Activated naive CD4-positive, alpha-beta T cell treated with anti-CD3 and anti-CD28 coated beads, Interleukin-2, amount 10 ng/mL, durations not matched to agents 7 days and 5 days (primary cell): ENCODE data around the gene GABRR3.

Source experiments
- CTCF ChIA-PET: fragments of 350-600 bp; sonication (Branson Sonifier 250); formaldehyde crosslinking; loops from one replicate; lab custom pipeline; 2021; ENCODE audit warnings: antibody characterized with exemption; lab: Charles Lee
- DNase-seq: peaks from one replicate; pipeline ENCODE4 v3.0.0-alpha.2; 2020
- H3K27ac Mint-ChIP-seq: one replicate; pipeline ENCODE4 v1.8.0; 2021; ENCODE audit warnings: mild to moderate bottlenecking, moderate library complexity, mixed read lengths
- H3K27me3 Mint-ChIP-seq: one replicate; pipeline ENCODE4 v1.8.0; 2021; ENCODE audit warnings: mild to moderate bottlenecking, mixed read lengths
- H3K36me3 Mint-ChIP-seq: one replicate; pipeline ENCODE4 v1.8.0; 2021; ENCODE audit warnings: mixed read lengths
- H3K4me1 Mint-ChIP-seq: one replicate; pipeline ENCODE4 v1.8.0; 2021; ENCODE audit warnings: mixed read lengths
- H3K4me3 Mint-ChIP-seq: one replicate; pipeline ENCODE4 v1.8.0; 2021; ENCODE audit warnings: mild to moderate bottlenecking, moderate library complexity, mixed read lengths
- H3K9me3 Mint-ChIP-seq: one replicate; pipeline ENCODE4 v1.8.0; 2021; ENCODE audit warnings: mixed read lengths

The GABRR3 gene

DNA sequence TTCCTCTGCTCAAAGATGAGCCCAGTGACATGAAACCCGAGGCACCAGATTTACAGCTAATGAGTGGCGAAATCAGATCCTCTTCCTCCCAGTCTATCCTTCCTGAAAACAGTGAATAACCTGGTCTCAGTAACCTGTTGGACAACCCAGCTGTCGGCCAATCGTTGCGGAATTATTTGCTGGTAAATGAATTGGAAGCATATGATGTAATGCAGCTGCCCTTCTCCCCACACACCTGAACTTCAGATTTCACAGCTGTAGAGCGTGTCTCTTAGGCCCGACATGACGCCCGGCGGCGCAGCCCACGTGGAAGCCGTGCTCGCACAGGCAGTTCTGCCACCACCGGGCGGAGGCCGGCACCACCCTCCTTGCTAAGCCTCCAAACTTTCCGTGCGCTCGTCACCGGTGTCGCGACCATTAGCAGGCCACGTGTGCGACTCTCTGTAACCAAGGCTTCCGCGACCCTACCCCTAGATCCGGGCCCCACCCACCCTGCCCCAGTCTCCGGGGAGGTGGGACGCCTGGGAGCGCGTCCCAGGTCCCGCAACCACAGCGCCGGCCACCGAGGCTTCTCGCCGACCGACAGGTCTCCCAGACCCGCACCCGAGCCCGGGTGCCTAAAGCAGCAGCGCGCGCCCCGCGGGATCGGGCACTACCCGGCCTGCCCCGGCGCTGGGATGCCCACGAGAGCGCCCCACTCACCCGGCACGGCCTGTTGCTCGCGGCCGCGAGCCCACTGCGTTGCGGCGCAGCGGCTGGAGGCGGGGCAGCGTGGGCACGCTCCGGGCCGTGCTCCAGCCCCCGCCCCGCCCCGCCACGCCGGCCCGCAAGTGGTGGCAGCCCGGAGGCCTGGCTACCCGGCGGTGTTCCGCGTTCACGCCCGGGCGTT is 63.2 kb downstream of the GABRR3 start, which contains the start of gene RIOX2:
Gene RIOX2, minus strand, starts transcription at position 753 of the 889 bp plus-strand sequence. CDS start 4,838 bp downstream, outside the sequence.
- H3K4me3 Mint-ChIP-seq, result peak within 1 kb of the TSS; percentile 80
- H3K9me3 Mint-ChIP-seq, result no peaks in the 10 kb centered on the region
- CTCF ChIA-PET, result interaction anchor here (1.0 to 5.7 kb wide), 7 partner anchors 10 to 177 kb away, joined by 3 to 74 read pairs (median 4); no protein-coding TSS in a partner anchor
- peaks cover 7% of the 10 kb centered on the region for H3K36me3 Mint-ChIP-seq
- DNase-seq, result peak; percentile 87
- peaks cover 4% of the 10 kb centered on the region for H3K27me3 Mint-ChIP-seq
- H3K27ac Mint-ChIP-seq, result peak within 1 kb of the TSS; percentile 96
- peaks cover 77% of the 10 kb centered on the region for H3K4me1 Mint-ChIP-seq

DNA sequence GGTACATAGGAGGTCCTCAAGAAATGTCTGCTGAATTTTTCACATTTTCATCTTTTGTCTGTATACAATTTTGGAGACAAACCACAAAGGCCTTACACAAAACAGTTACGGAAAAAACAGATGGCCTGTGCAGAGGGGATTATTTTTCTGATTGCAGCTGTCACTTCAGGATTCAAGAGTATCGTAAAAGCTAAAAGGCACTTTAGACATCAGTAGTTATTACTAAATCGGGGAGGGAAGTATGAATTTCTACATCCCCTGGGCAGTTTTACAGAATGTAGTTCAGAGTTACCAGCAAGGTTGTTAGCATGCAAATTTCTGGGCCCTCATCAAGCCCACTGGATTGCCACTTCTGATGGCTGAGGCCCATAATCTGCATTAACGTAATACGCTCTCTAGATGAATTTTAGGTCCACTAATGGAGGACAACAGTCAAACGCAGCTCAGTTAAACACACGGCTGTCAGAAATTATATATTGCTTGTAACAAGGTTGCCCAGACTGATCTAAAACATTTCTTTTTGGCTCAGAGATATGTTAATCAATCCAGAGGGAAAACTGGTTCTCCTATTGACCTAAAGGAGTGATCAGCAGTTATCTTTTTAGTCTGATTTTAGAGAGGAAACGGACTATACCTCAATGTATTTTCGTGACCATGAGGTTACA is 64.0 kb downstream of the GABRR3 start:
- Mint-ChIP-seq H3K4me3 (peak overlapping the region; percentile 80), H3K36me3 (peaks cover 9% of the 10 kb centered on the region), H3K27ac (peak overlapping the region; percentile 96), H3K27me3 (peaks cover 4% of the 10 kb centered on the region), H3K4me1 (peaks cover 85% of the 10 kb centered on the region), H3K9me3 (no peaks in the 10 kb centered on the region)
- DNase-seq, result no peak
- CTCF ChIA-PET, result interaction anchor here (0.7 to 5.7 kb wide), 8 partner anchors 10 to 177 kb away, joined by 3 to 74 read pairs (median 4); no protein-coding TSS in a partner anchor

DNA sequence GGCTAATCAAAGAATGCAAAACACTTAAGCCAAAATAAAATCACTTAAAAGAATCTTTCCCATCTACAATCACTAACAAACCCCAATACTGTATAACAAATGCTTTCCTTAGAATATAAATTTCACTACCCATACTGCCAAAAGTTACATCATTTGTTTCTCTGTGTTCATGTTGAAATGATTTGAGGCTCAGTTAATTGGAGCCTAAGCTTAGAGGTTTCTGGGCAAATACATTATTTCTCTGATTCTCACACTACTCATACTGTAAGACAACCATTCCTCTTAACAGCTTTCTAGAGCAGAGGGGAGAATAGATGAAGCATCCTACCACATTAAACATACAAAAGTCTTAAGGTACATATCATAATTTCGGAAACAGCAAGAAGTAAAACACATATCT is 65.0 kb downstream of the GABRR3 start:
- peak overlapping the region; percentile 80 for H3K4me3 Mint-ChIP-seq
- peaks cover 90% of the 10 kb centered on the region for H3K4me1 Mint-ChIP-seq
- CTCF ChIA-PET, result interaction anchor here (3.3 to 5.7 kb wide), 2 partner anchors 54 to 149 kb away, joined by 11 to 74 read pairs; partner anchors contain the start of gene CRYBG3
- peak overlapping the region; percentile 40 for H3K27ac Mint-ChIP-seq
- no peaks in the 10 kb centered on the region for H3K9me3 Mint-ChIP-seq
- peaks cover 15% of the 10 kb centered on the region for H3K36me3 Mint-ChIP-seq
- peaks cover 4% of the 10 kb centered on the region for H3K27me3 Mint-ChIP-seq
- no peak for DNase-seq

DNA sequence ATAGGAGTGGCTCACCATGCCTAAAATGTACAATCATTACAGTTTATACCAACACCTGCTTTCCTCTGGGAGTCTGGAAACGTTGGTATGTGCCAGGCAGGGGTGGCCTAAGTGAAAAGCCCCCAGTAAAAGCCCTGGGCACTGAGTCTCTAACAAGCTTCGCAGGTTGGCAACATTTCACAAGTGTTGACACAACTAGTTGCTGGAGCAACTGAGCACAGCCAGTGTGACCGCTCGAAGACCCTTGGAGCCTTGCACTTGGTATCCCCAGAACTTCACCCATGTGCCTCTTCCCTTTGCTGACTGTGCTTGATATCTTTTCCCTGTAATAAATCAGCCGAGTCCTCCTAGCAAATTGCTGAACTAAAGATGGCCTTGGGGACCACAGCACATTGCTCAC is 65.6 kb downstream of the GABRR3 start:
- Mint-ChIP-seq H3K36me3 (peaks cover 19% of the 10 kb centered on the region), H3K27me3 (peaks cover 4% of the 10 kb centered on the region), H3K4me1 (peaks cover 88% of the 10 kb centered on the region), H3K9me3 (no peaks in the 10 kb centered on the region), H3K4me3 (no peak overlapping the region), H3K27ac (peak overlapping the region; percentile 40)
- no peak for DNase-seq
- CTCF ChIA-PET, result interaction anchor here (2.2 to 5.7 kb wide), 3 partner anchors 15 to 148 kb away, joined by 11 to 74 read pairs (median 11); partner anchors contain the start of gene CRYBG3

DNA sequence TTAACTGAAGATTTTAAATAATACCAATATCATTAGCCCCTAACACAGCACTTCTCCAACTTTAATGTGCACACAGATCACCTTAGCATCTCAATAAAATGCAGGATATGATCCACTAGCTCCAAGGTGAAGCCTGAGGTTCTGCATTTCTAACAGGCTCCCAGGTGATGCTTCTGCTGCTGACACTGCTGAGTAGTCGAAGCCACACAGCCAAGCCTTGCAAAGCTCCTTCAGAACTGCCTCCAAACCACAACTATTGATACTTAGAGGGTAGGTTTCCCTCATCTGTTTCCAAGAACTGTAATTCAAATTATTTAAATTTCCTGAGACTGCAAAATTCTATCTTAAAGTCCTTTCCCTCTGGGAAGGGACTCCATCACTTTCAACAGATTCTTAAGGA is 66.7 kb downstream of the GABRR3 start:
- peak; percentile 52 for DNase-seq
- Mint-ChIP-seq H3K4me3 (no peak overlapping the region), H3K4me1 (peaks cover 84% of the 10 kb centered on the region), H3K9me3 (no peaks in the 10 kb centered on the region), H3K36me3 (peaks cover 26% of the 10 kb centered on the region), H3K27me3 (peaks cover 4% of the 10 kb centered on the region), H3K27ac (no peak overlapping the region)
- CTCF ChIA-PET, result interaction anchor here (0.9 to 5.7 kb wide), 8 partner anchors 13 to 173 kb away, joined by 3 to 74 read pairs (median 6); partner anchors contain the start of gene CRYBG3

DNA sequence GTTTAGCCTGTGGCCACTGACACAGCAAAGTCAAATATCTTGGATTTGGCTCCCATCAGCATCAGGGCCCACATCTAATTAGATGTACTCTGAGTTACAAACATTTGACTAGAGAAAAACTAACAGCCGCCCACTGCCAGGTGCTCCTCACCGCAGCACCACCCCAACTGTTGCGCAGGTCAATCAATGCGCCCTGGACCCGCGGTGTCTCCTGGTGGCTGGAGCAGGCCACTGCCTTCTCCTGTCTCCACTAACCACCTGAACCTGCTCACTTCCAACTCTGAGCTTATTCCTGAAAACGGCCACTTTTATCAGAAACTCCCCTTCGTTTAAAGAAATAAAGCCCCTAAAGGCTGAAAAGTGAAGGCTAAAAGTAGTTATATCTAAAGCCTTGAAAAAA is 67.1 kb downstream of the GABRR3 start:
- CTCF ChIA-PET, result interaction anchor here (0.9 to 5.7 kb wide), 7 partner anchors 13 to 173 kb away, joined by 3 to 74 read pairs (median 7); partner anchors contain the start of gene CRYBG3
- Mint-ChIP-seq H3K9me3 (no peaks in the 10 kb centered on the region), H3K27ac (no peak overlapping the region), H3K4me1 (peaks cover 80% of the 10 kb centered on the region), H3K36me3 (peaks cover 26% of the 10 kb centered on the region), H3K4me3 (no peak overlapping the region), H3K27me3 (peaks cover 4% of the 10 kb centered on the region)
- no peak for DNase-seq

DNA sequence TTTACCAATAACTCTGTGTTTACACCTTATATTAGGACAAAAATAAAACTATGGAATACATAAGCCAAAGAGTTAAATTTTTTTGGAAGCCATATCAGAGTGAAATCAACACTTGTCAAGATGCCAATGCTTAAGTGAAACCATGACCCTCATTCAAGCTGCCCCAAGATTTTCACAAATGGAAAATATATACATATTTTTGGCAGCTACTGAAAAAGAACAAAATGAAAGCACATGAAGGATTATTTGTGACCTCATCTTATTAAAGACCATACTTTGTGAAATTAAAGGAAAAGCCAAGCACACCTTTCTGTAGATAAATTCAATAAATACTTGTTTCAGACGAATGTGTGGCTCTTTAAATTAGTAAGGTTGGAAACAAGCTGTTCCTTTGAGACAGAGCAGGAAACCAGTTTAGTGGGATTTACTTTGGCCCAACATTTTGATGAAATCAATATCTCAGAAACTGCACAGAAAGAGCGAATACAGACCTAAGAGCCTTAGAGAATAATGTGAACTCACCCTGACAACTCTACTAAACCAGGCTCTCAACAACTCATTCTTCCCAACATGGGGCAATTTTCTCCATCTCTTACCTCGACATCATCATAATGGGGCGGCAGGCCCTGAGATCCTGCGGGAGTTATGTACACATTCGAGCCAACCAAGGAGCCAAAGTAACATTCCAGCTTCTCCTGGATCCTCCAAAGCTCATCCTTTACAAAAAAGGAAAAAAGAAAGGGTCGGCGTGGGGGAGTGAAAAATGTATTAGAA is 73.9 kb downstream of the GABRR3 start:
- CTCF ChIA-PET, result interaction anchor here (1.2 kb wide), 1 partner anchor 65 kb away, joined by 3 read pairs; no protein-coding TSS in a partner anchor
- H3K36me3 Mint-ChIP-seq, result peaks cover 48% of the 10 kb centered on the region
- no peaks in the 10 kb centered on the region for H3K9me3 Mint-ChIP-seq
- DNase-seq, result no peak
- no peak overlapping the region for H3K27ac Mint-ChIP-seq
- H3K27me3 Mint-ChIP-seq, result no peaks in the 10 kb centered on the region
- no peak overlapping the region for H3K4me3 Mint-ChIP-seq
- H3K4me1 Mint-ChIP-seq, result peaks cover 31% of the 10 kb centered on the region

DNA sequence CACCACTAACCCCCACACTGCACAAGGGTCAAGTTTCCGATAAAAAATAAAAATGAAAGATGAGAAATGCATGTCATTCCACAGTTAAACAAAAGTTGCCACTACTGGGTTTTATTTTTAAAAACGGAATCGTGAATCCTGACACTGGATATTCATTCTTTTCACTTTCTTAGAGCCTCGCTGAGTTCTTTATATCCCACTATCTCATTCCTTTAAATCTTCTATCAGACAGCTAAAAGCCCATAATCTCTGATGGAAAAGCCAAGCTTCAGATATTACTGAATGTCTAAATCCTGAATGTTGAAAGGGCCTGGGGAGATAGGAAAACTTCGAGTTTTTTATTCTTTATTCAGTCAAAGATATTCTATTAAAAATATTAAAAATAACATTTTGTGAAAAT is 74.6 kb downstream of the GABRR3 start:
- CTCF ChIA-PET, result interaction anchor here (1.2 to 1.4 kb wide), 2 partner anchors 14 to 66 kb away, joined by 3 read pairs; no protein-coding TSS in a partner anchor
- DNase-seq, result no peak
- H3K27ac Mint-ChIP-seq, result no peak overlapping the region
- peaks cover 25% of the 10 kb centered on the region for H3K4me1 Mint-ChIP-seq
- H3K4me3 Mint-ChIP-seq, result no peak overlapping the region
- H3K27me3 Mint-ChIP-seq, result no peaks in the 10 kb centered on the region
- H3K9me3 Mint-ChIP-seq, result no peaks in the 10 kb centered on the region
- H3K36me3 Mint-ChIP-seq, result peaks cover 44% of the 10 kb centered on the region

DNA sequence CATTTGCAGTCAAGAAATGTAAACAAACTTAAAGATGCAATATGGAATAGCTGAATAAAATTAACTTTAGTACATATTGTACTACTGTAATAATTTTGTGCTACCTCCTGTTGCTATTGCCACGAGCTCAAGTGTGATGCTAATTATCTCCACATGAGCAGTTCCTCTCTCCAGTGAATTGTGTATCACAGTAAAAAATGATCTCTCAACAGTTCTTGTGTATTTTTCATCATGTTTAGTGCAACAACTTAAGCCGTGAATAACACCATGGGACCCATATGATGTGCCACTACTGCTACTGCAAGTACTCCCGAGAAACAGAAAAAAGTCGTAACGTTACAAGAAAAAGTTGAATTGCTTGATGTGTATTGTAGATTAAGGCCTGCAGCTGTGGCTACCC is 75.2 kb downstream of the GABRR3 start:
- Mint-ChIP-seq H3K9me3 (no peaks in the 10 kb centered on the region), H3K4me3 (no peak overlapping the region), H3K36me3 (peaks cover 46% of the 10 kb centered on the region), H3K27ac (no peak overlapping the region), H3K27me3 (no peaks in the 10 kb centered on the region), H3K4me1 (peaks cover 26% of the 10 kb centered on the region)
- CTCF ChIA-PET, result interaction anchor here (1.2 to 1.4 kb wide), 2 partner anchors 13 to 66 kb away, joined by 3 read pairs; no protein-coding TSS in a partner anchor
- no peak for DNase-seq

DNA sequence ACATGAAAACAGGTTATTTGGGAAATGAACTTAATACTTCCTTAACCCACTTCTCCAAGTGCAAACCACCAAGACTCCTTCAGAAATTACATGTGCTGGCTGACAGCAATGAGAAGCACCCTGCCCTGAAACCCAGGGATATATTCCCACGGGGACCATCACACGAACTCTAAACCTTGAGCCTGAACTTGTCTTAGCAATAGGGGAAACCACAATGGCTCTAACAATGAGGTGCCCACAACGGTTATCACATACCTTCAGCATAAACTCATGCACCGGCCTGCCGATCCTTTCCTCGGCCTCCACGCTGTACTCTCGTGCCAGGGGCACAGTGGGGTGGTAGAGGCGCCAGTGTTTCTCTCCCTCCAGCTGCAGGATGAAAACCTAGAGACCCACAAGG is 76.3 kb downstream of the GABRR3 start:
- DNase-seq, result no peak
- H3K4me3 Mint-ChIP-seq, result no peak overlapping the region
- no peaks in the 10 kb centered on the region for H3K27me3 Mint-ChIP-seq
- H3K4me1 Mint-ChIP-seq, result peaks cover 20% of the 10 kb centered on the region
- peaks cover 47% of the 10 kb centered on the region for H3K36me3 Mint-ChIP-seq
- CTCF ChIA-PET, result no interaction called here
- no peaks in the 10 kb centered on the region for H3K9me3 Mint-ChIP-seq
- no peak overlapping the region for H3K27ac Mint-ChIP-seq

DNA sequence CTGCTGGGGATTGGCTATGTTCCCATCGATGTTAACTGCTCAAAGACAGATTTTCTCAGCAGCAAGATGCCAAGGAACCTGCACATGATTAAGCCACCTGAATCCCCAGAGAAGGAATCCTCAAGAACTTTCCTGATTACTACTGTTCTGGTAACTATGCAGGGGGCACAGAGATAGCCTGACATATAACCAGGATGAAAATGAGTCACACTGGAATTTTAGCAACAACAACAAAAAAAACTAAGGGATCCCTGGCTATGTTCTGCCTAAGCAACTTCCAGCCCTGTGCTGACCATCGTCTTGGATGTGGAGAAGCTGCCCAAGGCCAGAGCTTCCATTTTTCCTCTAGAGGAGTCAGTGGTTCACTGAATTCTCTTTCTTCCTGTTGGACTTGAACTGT is 76.7 kb downstream of the GABRR3 start:
- no peak overlapping the region for H3K27ac Mint-ChIP-seq
- no peaks in the 10 kb centered on the region for H3K9me3 Mint-ChIP-seq
- CTCF ChIA-PET, result no interaction called here
- no peak overlapping the region for H3K4me3 Mint-ChIP-seq
- no peaks in the 10 kb centered on the region for H3K27me3 Mint-ChIP-seq
- peaks cover 44% of the 10 kb centered on the region for H3K36me3 Mint-ChIP-seq
- DNase-seq, result no peak
- peaks cover 16% of the 10 kb centered on the region for H3K4me1 Mint-ChIP-seq

DNA sequence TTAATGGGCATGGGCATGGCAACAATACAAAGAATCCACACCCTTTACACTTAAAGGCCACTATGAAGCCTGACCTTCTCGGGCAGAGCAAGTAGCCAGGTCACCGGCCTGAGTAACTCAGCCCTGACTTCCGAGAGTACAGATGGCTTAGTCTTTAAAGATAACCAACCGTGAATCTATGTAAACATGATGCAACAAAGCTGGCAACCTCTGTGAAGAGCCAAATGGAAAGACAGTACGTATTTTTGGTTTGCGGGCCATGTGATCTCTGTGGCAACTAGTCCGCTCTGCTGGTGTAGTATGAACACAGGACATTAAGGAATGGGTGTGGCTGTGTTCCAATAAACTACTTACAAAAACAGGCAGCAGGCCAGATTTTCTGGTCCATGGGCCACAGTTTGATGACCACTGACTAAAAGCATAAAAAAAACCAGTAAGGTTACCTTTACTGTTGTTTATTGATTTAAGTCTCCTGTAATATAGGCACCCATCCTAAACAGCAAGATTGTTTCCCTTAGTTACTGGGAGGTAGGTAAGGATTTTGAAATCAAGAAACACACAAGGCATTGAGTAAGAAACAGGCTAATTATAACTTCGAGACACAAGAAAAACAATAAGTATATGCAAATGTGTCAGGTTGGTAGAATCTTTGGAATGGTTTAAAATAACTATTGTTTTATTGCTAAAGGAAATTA is 77.4 kb downstream of the GABRR3 start:
- H3K9me3 Mint-ChIP-seq, result no peaks in the 10 kb centered on the region
- no peak overlapping the region for H3K27ac Mint-ChIP-seq
- peaks cover 15% of the 10 kb centered on the region for H3K4me1 Mint-ChIP-seq
- H3K27me3 Mint-ChIP-seq, result no peaks in the 10 kb centered on the region
- H3K36me3 Mint-ChIP-seq, result peaks cover 49% of the 10 kb centered on the region
- DNase-seq, result no peak
- CTCF ChIA-PET, result interaction anchor here (2.0 kb wide), 1 partner anchor 64 kb away, joined by 5 read pairs; no protein-coding TSS in a partner anchor
- no peak overlapping the region for H3K4me3 Mint-ChIP-seq

DNA sequence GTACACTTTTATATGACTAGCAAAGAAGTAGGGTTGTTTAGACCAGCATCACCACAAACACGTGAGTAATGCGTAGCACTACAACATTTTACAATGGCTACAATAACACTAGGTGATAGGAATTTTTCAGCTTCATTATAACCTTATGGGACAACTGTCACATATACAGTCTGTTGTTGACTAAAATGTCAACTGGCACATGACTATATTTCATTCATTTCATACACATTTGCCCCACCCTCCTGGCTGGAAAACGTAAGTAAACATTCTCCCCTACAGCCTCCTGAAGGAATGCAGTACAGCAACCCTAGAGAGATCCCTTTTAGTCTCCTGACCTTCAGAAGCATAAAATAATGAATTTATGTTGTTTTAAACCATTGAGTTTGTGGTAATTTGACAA is 79.1 kb downstream of the GABRR3 start:
- Mint-ChIP-seq H3K9me3 (no peaks in the 10 kb centered on the region), H3K27ac (no peak overlapping the region), H3K36me3 (peaks cover 54% of the 10 kb centered on the region), H3K4me1 (peaks cover 5% of the 10 kb centered on the region), H3K27me3 (no peaks in the 10 kb centered on the region), H3K4me3 (no peak overlapping the region)
- CTCF ChIA-PET, result interaction anchor here (0.6 to 4.5 kb wide), 4 partner anchors 24 to 82 kb away, joined by 3 to 40 read pairs (median 4); no protein-coding TSS in a partner anchor
- no peak for DNase-seq
